VCaP (cell line): ENCODE measurements around the gene TMEM131.

Experiments
- H3K27ac ChIP-seq: fragments of 450-650 bp; 2 replicates; pipeline ENCODE4 v1.5.1; 2017
- TF ChIP-seq, protein P1 (sequence below): fragments of 450-650 bp; conservative IDR thresholded peaks from 2 replicates; pipeline ENCODE4 v1.5.1; 2017; ENCODE audit warnings: mild to moderate bottlenecking, moderate library complexity

Gene TMEM131

DNA sequence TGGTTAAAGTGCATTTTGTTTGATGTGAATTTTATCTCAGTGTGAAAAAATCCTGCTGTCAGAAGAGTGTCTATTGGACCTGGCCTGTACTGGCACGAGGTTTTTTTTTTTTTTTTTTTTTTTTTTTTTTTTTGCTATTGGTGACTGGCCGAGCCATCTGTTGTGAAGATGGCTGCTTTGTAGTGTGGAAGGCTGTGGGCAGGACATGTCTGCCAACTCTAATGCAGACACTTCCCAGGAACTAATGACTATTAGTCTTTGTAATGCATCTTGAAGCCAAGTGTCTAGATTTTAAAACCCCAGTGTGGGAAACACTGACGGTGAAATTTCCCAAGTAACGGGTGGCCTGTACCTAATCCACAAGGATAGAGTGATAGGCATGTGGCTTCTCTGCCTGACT lies 248.0 kb downstream of the TMEM131 start:
- H3K27ac ChIP-seq = no peak overlapping the region
- TF ChIP-seq, protein P1, sequence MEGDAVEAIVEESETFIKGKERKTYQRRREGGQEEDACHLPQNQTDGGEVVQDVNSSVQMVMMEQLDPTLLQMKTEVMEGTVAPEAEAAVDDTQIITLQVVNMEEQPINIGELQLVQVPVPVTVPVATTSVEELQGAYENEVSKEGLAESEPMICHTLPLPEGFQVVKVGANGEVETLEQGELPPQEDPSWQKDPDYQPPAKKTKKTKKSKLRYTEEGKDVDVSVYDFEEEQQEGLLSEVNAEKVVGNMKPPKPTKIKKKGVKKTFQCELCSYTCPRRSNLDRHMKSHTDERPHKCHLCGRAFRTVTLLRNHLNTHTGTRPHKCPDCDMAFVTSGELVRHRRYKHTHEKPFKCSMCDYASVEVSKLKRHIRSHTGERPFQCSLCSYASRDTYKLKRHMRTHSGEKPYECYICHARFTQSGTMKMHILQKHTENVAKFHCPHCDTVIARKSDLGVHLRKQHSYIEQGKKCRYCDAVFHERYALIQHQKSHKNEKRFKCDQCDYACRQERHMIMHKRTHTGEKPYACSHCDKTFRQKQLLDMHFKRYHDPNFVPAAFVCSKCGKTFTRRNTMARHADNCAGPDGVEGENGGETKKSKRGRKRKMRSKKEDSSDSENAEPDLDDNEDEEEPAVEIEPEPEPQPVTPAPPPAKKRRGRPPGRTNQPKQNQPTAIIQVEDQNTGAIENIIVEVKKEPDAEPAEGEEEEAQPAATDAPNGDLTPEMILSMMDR = no peak

DNA sequence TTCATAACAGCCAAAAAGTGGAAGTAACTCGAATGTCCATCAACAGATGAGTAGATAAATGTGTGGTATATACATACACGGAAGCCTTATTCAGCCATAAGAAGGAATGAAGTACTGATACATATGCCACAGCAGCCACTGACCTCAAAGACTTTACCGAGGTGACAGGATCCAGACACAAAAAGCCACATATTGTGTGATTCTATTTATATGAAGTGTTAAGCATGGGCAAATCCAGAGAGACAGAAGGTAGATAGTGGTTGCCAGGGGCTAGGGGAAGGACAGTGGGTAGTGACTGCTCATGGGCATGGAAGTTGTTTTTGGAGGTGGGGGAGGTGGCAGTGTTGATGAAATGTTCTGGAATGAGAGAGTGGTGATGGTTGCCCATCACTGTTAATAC lies 248.5 kb downstream of the TMEM131 start:
- H3K27ac ChIP-seq = no peak overlapping the region
- TF ChIP-seq, protein P1 = no peak

DNA sequence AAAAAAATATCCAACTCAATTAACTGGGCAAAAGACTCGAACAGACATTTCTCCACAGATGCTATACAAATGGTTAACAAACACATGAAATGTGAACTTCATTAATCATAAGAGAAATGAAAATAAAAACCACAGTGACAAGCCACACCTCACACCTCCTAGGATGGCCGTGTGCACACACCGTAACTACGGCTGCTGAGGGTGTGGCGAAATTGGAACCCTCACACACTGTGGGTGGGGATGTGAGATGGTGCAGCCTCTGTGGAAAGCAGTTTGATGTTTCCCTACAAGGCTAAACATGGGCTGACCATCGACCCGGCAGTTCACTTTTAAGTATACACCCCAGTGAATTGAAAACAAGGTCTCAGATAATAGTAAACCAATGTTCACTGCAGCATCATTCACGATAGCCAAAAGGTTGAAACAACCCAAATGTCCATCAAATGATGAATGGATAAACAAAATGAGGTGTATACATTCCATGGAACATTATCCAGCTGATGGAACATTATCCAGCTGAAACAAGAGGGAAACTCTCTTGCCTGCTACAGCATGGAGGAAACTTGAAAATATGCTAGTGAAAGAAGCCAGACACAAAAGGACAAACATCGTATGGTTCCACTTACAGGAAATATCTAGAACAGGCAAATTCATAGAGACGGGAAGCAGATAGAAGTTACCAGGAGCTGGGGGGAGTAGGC lies 250.1 kb downstream of the TMEM131 start:
- no peak overlapping the region for H3K27ac ChIP-seq
- TF ChIP-seq, protein P1 = no peak

DNA sequence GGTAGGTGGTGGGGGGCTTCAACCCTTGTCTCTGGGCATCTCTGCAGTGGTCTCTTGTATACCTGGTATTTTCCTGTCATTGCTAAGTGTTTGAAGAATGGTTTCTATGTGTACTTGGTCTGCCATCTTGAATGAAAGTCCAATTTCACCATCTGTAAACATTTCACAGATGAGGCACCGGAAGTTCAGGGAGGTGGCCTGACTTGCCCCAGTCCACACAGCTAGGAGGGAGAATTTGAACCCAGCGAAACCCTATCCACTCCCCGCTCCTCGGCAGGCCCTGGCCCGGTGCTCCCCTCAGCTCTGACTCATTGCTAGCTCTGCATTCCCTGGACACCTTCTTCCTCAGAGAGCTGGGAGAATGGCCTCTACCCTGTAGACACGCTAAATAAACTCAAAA lies 251.8 kb downstream of the TMEM131 start:
- TF ChIP-seq, protein P1 = no peak
- H3K27ac ChIP-seq = no peak overlapping the region

DNA sequence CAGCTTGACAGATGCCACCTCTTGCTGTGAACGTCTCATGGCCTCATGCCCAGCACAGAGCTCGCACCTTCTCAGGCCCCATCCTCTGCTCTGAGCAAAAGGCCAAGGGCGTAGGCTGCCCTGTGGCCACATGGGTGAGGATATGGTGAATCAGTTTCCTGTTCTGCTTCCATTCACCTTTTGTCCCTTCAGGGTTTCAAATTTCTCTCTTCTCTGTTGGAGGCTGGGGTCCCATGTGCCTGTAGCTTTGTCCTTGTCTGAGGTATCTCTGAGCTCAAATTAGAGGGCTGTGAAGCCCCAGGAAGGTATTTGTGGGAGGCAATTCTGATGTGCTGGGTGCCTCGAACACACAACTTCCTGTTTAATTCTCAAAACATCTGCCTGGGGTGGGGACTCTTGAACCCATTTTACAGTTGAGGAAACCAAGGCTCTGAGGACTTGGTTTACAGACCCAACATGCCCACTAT lies 253.3 kb downstream of the TMEM131 start:
- H3K27ac ChIP-seq = no peak overlapping the region
- TF ChIP-seq, protein P1 = no peak

DNA sequence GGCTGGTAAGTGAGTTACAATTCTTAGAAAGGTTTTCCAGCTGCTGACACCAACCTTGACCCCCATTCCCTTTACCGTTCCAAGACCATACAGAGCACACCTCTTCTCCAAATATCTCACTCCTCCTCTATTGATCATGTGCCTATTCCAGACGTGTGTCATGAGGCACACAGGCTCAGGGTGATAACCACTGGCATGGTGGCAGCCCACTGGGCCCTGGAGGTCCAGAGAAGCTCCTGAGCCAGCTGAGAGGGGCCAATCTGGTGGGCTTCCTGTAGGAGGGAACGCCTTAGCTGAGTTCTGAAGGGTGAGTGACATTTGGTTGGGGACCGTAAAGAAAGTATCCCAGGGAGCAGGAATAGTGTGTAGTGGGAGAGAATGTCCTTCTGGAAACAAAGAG lies 254.1 kb downstream of the TMEM131 start:
- TF ChIP-seq, protein P1 = no peak
- H3K27ac ChIP-seq = no peak overlapping the region

DNA sequence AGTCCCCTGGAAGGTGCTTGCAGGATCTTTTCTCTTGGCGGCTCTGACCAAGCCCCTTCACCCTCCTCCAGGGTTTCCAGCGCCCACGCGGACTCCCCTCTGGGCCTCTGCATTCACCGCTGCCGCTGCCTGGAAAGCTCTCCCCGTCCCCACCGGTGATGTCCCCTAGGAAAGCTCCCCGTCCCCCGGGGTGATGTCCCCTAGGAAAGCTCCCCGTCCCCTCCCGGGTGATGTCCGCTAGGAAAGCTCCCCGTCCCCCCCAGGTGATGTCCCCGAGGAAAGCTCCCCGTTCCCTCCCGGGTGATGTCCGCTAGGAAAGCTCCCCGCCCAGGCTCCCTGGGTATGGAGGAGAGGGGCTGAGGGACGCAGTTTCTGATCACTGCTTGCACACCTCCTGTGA lies 254.5 kb downstream of the TMEM131 start:
- no peak overlapping the region for H3K27ac ChIP-seq
- TF ChIP-seq, protein P1 = no peak
